CD4-positive, alpha-beta T cell treated with Interferon alpha-2 for 1 hour (primary cell): ENCODE measurements around the gene SNX33.
A peak's percentile ranks its signal among the peaks of the same experiment; 100 is the strongest.
"Not testable (repeated sequence)": the region's sequence is repeated elsewhere in the genome, so short reads cannot be mapped to it uniquely, and the experiment has no call there.

Experiments
- DNase-seq, 2 donors: peaks; one replicate each; pipeline ENCODE4 v3.0.0-alpha.2; 2020 to 2022

SNX33 gene

DNA sequence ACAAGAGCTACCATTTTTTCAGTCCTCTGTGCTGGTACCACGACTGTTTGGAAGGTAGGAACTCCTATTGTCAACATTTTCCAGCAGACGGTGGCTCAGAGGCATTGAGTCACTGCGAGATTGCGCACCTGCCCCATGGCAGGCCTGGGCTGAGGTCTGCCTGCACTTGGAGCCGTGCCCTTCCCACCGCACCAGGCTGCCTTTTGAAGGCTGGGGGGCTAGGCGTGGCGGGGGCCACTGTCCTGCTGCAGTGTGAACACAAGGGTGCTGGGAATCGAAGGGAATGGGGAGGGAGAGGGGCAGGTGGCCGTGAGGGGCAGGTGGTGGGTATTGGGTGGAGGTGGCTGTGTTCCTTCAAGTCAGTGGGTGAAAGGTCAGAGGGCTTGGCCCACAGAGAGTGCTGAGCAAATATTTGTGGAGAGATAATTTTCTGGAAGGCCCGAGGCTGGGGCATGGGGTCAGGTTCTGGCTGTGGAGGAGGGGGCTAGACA lies 16.3 kb downstream of the SNX33 start:
- no peak for DNase-seq

DNA sequence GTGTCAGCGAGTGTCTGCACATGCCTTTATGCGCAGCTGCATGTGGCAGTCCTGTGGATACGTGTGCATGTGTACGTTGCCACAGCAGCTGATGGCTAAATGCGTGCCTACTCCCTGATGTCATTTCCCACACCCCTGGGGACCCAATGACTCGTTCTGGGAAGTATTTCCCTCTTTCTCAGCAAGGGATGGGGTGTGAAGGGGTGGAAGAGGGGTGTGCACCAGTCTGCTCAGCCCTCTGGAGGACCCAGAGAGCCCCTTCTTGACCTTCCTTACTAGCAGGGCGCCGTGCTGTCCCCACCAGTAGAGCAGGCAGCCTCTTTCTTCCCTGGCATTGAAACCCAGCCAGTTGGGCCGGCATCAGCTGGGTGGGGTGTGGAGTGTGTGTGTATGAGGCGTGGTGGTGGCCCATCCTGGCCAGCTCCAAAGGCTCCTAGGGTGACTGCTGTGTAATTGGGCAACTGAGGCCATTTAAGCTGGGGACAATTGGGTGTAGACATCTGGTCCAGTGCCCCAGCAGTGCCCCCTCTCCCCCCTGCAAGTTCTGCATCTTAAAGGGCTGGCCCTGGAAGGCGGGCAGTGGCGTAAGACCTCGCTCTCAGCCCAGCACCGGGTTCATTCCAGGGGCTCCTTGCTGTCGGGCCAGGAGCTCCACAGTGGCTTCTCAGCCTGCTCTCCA lies 19.2 kb downstream of the SNX33 start:
- DNase-seq = no peak

DNA sequence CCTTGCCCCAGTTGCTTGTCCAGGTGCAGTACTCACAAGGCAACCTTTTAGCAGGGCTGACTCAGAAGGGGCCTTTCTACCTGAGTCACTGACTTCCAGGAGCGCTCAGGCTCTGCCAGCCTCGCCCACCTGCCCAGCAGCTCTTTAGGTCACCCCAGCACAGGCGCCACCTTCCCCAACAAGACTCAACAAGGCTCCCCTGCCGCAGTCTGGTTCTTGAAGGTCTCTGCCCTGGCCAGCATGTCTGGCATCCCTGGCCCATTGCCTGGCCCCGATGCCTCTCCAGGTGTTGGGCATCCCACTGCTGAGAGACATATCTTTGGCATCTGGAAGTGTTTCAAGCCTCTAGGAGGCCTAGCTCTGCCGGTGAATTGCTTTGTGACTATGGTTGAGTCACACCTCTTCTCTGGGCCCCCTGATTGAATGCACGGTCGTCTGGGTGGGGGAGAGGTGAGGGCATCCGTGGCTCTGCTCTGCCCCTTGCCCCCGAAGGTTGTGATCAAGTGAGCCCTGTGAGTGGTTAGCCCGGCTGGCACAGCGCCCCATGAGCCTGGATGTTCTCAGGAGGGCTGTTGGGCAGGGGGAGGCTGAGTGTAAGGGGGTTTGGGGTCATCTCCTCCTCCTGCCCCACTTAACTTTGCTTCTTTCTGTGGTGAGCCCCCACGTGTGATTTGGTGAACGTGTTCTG lies 21.6 kb downstream of the SNX33 start:
- no peak for DNase-seq

DNA sequence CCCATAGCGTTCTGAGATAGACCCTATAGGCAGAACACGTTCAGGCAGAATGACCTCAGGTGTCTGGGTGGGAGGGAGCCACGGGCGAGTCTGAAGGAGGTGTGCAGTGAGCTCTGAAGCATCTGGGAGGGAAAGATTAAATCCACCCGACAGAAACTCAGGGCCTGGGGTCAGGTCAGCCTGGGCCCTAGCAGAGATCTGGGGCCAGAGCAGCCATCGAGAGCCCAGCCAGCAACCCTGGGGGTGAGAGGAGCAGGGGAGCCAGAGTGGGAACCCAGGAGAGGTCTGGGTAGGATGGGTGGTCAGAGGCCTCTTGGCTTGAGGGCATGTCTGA lies 22.1 kb downstream of the SNX33 start:
- no peak for DNase-seq

DNA sequence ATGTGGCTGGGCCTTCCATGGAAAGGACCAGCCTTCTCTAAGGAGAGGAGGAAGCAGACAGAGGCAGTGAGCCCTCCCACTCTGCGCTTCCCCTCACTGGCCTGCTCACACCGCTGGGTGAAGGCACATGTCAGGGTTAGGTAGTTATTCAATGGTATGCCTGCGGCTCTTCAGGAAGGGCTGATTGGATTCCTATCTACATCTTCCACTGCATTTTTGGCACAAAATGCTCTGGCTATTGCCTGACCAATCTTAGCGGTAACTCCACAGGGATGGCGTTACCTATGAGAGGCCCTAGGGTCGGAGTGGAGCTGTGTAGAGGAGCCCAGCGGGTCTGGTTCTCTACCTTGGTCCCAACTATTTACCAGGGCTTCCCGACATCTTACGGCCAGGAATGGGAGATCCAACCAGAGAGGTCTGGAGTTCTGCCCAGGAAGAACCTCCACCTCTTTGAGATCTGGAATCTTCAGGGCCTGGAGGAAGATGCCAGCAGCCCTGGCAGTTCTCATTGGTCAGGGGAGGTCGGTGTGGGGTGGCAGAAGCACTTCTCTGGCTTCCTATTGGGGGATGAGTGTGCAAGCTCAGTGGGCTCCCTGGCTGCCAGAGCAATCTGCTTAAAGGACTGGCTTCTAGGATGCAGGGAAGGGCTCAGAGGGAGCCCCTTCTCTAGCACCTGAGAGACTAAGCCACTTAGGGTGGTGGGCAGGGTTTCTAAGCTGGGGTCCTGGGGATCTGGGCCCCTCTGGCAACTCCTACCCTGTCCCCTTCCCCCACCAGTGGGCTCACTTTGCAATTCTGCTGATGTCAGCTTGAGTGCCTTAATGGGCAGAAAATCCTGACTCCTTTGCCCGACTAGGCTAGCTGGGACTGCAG lies 24.3 kb downstream of the SNX33 start:
- DNase-seq = no peak

DNA sequence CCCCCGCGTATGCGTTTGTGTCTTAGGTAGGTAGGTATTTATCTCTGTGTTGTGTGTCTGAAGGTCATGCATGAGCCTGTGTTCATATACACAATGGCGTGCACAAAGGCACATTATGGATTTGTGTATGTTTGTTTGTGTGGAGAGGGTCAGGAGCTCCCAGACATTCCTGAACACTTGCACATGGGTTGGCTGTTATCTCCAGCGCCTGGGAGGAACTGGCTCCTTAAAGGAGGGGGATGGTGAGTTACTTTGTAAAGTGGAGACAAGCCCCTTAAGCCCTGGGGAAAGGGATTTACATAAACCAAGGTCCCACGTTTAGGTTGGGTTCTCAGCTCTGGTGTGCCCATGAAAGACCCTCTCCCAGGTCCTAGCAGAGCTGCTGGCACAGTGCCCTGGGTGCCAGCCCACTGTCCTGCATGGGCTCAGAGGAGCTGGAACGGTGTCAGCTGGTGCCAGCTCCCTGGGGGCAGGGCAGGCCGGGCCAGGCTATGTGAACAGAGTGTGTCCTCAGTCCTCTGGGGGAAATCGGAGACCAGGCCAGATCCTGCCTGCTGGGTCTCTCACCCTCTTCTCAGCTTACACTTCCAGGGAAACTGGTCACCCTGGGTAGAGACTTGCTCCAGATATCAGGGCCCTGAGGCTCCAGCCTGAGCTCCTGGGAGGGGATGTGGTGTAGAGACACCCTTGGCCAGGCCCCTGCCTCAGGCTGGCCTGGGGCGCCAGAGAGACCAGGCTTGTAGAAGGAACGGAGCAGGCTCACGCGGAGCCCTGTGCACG lies 25.1 kb downstream of the SNX33 start:
- DNase-seq = no peak

DNA sequence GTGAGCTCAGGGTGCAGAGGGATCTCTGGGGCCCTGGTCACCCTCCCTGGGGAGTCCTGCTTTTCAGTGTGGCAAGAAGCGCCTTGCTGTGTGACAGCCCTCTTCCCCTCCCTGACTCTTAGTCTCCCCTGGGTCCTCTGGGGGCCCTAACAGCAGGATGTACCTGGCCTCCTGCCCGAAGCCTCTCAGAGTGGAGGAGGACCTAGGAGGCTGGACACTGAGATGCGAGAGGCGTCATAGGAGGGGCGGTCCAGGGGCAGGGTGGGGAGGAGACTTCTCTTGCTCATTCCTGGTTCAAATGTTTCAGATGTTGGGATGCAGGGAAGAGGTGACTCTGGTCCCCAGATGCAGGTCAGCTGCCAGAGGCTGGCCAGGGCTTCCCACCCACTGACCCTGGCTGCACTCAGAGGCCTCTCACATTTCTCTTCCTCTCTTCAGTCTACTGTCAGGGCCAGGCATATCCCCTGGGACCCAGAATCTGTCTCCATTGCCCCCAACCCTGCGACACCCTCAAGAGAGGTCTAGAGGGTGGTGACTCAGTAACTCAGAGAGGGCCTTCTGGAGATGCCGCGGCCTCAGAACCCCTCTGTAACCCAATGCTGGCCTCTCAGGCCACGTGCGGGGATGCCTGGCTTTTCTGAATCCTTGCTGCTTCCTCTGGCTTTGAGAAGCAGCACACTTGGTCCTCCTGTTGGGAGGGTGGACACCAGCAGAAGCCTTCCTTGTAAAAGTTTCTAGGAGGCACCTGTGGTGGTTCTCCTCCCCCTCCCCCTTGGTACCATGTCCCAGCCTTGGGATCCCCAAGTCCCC lies 25.9 kb downstream of the SNX33 start:
- DNase-seq = no peak

DNA sequence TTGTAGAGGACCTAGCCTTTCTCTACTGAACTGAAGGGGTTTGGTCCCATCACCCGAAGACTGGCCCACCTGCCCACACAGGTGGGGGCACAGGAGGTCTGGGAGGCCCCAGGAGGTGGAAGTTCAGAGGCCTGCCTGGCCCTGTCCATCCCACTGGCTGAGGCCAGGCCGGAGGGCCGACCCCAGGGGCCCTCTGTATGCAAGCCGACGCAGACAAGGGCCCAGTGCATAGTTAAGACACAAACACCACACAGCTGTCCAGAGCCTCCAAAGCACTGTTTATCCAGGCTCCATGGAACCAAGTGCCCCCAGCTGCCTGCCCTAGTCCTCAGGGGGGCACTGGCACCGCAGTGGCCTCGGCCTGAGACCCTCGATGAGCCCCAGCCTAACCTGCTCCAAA lies 26.7 kb downstream of the SNX33 start:
- no peak for DNase-seq

DNA sequence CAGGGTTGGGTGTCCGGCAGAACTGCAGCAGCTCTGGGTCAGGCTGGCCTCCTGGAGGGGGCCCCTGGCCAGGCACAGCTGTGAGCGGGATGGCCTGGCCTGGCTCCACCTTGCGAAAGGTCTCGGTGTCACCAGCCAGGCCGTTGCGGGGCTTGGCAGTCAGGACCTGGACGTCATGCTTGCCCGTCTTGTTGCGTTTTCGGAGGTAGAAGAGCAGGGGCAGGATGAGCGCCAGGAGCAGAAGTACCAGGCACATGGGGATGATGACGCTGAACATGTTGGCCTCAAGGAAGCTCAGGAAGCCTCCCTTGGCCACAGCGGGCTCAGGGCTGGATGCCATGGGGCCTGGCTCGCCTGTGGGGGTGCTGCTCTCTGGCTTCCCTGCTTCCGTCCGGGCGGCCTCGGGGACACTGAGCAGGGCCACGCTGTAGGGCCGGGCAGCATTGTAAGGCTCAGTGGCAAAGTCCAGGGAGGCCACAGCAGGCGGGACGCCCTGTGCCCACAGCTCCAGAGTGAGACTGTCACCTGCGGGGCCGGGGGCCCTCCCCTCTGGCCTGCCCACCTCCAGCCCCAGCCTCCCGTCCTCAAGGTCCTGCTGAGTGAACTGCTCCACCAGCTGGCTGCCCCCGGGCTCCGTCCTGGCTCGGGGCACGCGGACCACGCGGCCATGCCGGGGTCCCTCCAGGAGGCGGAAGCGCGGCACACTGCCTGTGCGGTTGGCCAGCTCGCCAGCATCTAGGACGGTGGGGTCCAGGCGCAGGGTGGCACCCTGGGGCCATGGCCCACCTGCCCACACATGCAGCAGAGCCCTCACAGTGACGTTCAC lies 28.1 kb downstream of the SNX33 start:
- DNase-seq = no peak

DNA sequence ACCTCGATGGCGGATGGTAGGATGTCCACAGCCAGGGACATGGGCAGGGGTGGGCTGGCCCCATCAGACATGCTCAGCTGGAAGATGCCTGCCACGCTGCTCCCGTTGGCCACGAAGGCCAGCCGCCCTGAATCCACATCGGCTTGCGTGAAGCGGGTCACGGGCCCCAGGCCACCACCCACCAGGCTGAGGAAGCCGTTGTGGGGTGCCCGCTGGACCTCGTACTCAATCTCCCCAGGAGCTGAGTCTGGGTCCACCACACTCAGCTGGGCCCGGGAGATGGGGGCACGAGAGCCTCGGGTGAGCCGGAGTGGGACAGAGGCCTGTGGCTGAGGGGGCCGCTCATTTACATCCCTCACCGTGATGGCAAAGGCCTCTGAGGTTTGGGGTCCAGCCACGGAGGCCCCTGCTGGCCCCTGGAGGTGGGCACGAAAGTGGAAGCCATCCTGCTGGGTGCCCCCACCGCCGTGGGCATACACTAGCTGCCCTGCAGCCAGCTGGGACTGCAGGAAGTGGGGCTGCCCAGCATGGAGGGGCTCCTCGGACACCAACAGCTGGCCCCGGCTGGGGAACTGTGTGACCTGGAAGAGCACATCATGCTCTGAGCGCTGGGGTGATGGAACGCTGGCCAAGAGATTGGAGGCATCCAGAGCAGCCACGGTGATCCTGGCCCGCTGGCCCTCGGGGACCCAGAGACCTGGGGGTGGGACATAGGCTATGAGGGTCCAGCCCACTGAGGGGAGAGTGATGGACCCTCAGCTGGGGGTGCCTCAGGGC lies 29.2 kb downstream of the SNX33 start:
- DNase-seq = no peak

DNA sequence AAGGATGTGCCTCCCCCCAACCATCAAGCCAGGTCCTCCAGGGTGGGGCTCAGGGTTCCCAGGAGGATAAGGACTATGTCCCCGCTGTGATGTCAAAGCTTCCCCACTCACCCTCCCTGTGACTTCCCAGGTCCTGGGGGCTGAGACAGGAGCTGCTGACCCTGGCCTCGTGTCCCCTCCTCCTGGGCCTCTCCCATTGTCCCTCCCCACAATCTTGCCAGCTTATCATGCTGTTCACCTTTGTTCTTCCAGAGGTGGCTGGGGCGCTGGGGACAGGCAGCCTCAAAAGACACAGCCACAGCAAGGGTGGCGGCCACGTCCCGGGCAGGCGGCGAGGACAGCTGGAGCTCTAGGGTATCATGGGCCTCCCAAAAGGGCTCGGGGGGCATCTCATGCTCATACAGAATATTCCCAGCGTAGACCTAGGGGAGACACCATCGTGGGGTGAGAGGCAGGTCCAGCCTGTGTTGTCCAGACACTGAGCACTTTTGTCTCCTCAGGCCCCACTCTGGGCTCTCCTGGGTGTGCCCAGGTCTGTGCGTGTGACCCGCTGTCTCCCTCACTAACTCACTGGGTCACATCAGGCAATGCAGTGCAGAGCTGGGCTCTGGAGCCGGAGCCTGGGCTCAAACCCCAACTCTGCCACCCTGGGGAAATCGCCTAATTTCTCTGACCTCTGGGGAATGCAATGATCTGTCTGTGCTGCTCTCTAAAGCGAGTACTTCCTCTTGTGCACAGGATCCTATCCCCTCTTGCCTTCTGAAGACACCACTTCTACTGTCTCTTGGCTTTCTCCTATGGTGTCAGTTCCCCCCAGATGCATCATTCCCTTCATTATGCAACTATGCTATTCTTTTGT lies 30.0 kb downstream of the SNX33 start:
- DNase-seq = no peak

DNA sequence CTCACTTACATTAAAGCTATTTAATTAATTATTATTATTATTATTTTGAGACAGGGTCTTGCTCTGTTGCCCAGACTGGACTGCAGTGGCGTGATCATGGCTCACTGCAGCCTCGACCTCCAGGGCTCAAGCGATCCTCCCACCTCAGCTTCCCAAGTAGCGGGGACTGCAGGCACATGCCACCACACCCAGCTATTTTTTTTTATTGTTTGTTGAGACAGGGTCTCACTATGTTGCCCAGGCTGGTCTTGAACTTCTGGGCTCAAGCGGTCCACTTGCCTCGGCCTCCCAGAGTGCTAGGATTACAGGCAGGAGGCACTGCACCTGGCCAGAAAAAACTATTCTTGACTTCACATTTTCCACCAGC lies 30.6 kb downstream of the SNX33 start:
- DNase-seq = not testable (repeated sequence)

DNA sequence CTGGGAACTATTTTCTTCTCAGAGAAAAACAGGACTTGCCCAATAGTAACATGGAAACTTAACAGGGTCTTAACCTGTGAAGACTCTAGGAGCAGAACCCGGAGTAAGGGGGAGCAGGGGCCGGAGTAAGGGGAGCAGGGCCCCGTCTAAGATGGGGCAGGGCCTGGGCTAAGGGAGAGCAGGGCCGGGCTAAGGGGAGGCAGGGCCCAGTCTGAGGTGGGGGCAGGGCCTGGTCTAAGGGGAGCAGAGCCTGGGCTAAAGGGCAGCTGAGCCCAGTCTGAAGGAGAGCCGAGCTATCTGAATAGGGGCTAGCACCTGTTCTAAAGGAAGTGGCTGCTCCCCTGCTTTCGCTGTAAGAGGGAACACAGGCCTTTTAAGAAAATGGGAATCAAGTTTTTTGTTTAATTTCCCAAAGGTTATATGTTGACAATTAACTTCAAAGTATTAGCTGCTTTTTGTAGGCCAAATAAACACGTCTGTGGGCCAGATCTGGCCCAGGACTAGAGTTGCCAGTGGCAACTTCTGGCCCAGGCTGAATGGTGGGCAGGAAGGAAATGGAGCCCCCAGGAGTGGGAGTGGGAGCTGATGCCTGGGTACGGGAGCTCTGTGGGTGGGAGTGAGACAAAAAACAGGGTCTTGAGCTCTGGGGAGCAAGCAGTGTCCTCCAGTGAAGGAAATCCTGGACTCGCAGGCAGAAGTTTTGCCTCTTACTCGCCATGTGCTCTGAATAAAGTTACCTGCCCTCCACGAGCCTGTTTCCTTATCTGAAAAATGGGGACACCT lies 32.5 kb downstream of the SNX33 start:
- DNase-seq = no peak

DNA sequence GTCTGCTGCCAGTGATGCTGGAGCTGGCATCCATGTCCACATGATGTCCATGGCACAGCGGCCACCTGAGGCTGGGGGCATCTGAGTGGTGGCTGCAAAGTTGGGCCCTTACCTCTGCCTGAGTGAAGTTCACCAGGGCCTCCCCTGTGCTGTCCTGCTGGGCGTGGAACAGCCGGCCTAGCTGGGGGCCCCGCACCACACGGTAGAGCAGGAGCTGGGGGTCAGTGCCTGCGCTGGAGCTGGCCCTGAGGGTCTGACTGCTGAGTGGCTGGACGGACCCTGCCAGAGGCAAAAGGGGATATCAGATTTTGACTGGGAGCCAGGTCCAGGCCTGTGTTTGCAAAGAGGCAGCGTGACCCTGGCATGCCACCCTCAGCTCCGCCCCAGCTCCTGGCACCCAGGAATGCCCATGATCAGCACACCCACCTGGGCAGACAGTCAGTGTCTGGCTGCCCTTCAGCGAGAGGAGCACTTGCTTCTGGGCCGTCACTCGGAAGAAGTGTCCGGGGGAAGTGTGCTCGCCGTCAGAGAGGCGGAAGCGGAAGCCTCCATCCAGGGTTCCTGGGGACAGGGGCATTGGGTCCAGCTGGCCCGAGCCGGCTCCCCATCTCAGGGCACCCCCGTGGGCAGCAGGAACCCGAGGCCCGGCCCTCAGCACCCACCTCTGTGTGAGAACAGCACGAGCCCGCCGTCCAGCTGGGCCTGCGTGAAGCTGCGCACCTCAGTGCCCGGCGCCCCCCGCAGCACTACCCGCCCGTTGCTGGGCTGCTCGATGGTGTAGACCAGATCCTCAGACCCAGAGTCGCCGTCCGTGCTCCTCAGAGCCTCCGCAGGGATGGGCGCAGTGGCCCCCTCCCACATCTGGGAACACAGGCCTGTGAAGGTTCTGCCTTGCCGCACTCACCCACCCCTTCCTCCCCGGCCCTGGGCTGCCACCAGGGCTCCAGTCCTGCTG lies 34.7 kb downstream of the SNX33 start:
- no peak for DNase-seq

DNA sequence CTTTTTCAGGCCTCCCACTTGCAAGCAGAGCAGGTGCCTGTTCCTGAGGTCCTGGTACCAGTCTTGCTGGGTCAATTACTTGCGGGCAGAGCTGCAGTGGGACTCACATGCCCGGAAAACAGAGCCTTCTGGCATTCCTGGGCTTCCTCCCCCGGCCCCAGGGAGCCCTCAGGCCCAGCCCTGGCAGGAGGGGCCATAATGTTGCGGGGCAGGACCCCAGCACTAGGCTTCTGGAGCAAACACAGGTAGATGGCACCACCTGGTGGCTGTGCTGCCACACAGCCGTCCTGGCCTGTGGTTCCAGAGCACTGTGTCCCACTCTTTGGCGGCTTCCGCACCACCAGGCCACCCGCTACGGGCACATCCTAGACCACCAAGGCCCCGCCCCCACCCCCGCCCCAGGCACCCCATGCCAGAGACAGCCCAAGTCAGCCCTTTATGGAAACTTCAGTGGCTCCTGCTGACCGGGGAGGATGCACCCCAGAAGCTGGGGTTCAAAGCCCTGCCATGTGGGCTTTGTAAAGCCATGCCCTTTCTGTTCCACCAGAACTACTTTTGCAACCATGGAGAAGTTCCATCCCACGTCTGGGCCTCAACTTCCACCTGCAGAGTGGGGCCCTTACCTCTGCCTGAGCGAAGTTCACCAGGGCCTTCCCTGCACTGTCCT lies 36.1 kb downstream of the SNX33 start:
- peak; percentile 63 to 69 for DNase-seq

DNA sequence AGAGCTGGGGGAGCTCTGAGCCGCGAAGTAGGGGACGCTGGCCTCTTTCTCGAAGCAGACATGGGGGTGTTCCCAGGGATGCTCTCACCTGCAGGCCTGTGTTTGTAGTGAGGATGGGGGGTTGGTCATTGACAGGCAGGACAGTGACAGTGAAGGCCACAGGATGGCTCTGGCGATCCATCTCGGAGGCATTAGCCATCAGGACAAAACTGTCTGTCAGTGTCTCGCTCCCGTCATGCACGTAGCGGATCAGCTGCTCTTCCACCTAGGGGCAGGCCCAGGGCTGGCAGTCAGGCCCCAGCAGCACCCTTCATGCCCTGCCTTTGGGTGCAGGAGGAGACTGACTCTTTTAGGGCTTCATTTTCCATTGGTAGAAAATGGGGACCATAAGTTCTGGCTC lies 36.9 kb downstream of the SNX33 start:
- no peak for DNase-seq

DNA sequence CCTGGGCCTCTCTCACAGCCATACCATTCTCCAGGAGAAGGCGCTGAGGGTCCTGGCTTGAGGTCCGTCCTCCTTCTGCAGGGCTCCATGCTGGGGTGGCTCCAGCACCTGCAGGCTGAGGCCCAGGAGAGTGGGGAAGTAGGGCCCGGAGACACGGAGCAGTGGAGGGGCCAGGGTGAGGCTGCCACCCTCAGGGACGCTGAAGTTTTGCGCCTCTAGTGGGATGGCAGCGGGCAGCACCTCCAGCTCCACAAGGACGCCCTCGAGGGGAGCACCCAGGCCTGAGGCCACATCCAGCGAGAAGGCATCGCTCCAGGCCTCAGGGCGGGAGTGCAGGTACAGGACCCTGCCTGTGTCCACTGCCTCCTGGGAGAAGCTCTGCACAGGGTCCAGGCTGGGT lies 37.5 kb downstream of the SNX33 start:
- no peak for DNase-seq
